K562 (cell line): ENCODE results near the gene MYO1D. TPM values are rescaled to one million over a fixed set of nuclear protein-coding genes. Genes with fewer than 3 reads are reported as not detected.

Source experiments
- AFF4 ChIP-seq: sonication (generic); formaldehyde crosslinking; IDR thresholded peaks from 2 replicates; pipeline ENCODE4 v1.8.0; 2023; ENCODE audit warnings: mild to moderate bottlenecking, missing genetic modification reagents
- ARNT ChIP-seq, 2 experiments: fragments of 450-650 bp; IDR thresholded peaks; 2 replicates each; pipeline ENCODE4 v1.6.1; 2016; ENCODE audit warnings: mild to moderate bottlenecking in 1 of 2
- BHLHE40 ChIP-seq: IDR thresholded peaks from 2 replicates; pipeline ENCODE4 v1.6.1; 2011; ENCODE audit warnings: low read length, improper control_type of control experiment
- EHMT2 ChIP-seq: fragments of 450-650 bp; IDR thresholded peaks from 2 replicates; pipeline ENCODE4 v1.6.1; 2018; ENCODE audit warnings: antibody characterized with exemption
- KHSRP ChIP-seq: fragments of 450-650 bp; IDR thresholded peaks from 2 replicates; pipeline ENCODE4 v1.6.1; 2017
- MCM5 ChIP-seq: fragments of 450-650 bp; IDR thresholded peaks from 2 replicates; pipeline ENCODE4 v1.6.1; 2016; ENCODE audit warnings: low read depth
- MEIS2 ChIP-seq: fragments of 450-650 bp; IDR thresholded peaks from 2 replicates; pipeline ENCODE4 v1.6.1; 2014; ENCODE audit warnings: mild to moderate bottlenecking; ENCODE audit not compliant: partially characterized antibody
- MTA2 ChIP-seq: fragments of 450-650 bp; IDR thresholded peaks from 2 replicates; pipeline ENCODE4 v1.6.1; 2016; ENCODE audit warnings: low read depth
- NCOA6 ChIP-seq: fragments of 450-650 bp; IDR thresholded peaks from 2 replicates; pipeline ENCODE4 v1.6.1; 2017; ENCODE audit warnings: mild to moderate bottlenecking
- NFXL1 ChIP-seq: fragments of 450-650 bp; formaldehyde crosslinking; IDR thresholded peaks from 2 replicates; pipeline ENCODE4 v1.4.0; 2021; ENCODE audit warnings: mild to moderate bottlenecking
- NR4A1 ChIP-seq, 2 experiments: fragments of 250-450 bp in 1 of 2; fragments of 450-650 bp in 1 of 2; sonication (Bioruptor Pico) in 1 of 2; IDR thresholded peaks; 2 replicates each; pipeline versions ENCODE4 v1.4.0 to v1.6.1; 2016 to 2020; ENCODE audit warnings: mild to moderate bottlenecking in 2 of 2, missing compliant biosample characterization in 1 of 2, missing genetic modification characterization in 1 of 2, moderate library complexity in 1 of 2
- PKNOX1 ChIP-seq: fragments of 450-650 bp; IDR thresholded peaks from 2 replicates; pipeline ENCODE4 v1.6.1; 2016
- POLR2G ChIP-seq: fragments of 200-400 bp; formaldehyde crosslinking; IDR thresholded peaks from 2 replicates; pipeline ENCODE4 v1.6.1; 2017; ENCODE audit warnings: low read depth, mild to moderate bottlenecking, antibody characterized with exemption, low read length, moderate library complexity
- PYGO2 ChIP-seq: fragments of 450-650 bp; IDR thresholded peaks from 2 replicates; pipeline ENCODE4 v1.6.1; 2016; ENCODE audit warnings: mild to moderate bottlenecking, missing genetic modification characterization, moderate library complexity, missing compliant biosample characterization
- STAT5B ChIP-seq: fragments of 250-450 bp; sonication (Bioruptor Pico); IDR thresholded peaks from 2 replicates; pipeline ENCODE4 v1.8.0; 2021; ENCODE audit warnings: mild to moderate bottlenecking, inconsistent platforms
- TAF7 ChIP-seq: fragments of 450-650 bp; IDR thresholded peaks from 2 replicates; pipeline ENCODE4 v1.6.1; 2016; ENCODE audit warnings: missing genetic modification characterization, missing compliant biosample characterization
- TBP ChIP-seq: optimal IDR thresholded peaks from 2 replicates; pipeline ENCODE3; 2011; ENCODE audit warnings: low read depth, low read length, improper control_type of control experiment
- U2AF1 ChIP-seq: fragments of 200-400 bp; formaldehyde crosslinking; optimal IDR thresholded peaks from 2 replicates; pipeline ENCODE3; 2017; ENCODE audit warnings: mild to moderate bottlenecking, low read depth, low read length, moderate library complexity
- XRCC5 ChIP-seq: fragments of 200-400 bp; formaldehyde crosslinking; IDR thresholded peaks from 2 replicates; pipeline ENCODE4 v1.6.1; 2017; ENCODE audit warnings: low read depth, mild to moderate bottlenecking, low read length
- ZC3H11A ChIP-seq: IDR thresholded peaks from 2 replicates; pipeline ENCODE4 v1.6.1; 2012; ENCODE audit warnings: low read depth, low read length, improper control_type of control experiment
- ZFP91 ChIP-seq: sonication (generic); formaldehyde crosslinking; IDR thresholded peaks from 2 replicates; pipeline ENCODE4 v1.8.0; 2022; ENCODE audit warnings: mild to moderate bottlenecking, missing genetic modification reagents
- ZNF121 ChIP-seq: sonication (generic); formaldehyde crosslinking; conservative IDR thresholded peaks from 2 replicates; pipeline ENCODE4 v1.8.0; 2022; ENCODE audit warnings: missing genetic modification reagents
- ZNF347 ChIP-seq: fragments of 450-650 bp; formaldehyde crosslinking; IDR thresholded peaks from 2 replicates; pipeline ENCODE4 v1.4.0; 2020; ENCODE audit warnings: low read depth, mild to moderate bottlenecking, moderate library complexity
- ZNF764 ChIP-seq: fragments of 250-450 bp; sonication (Bioruptor Pico); IDR thresholded peaks from 2 replicates; pipeline ENCODE4 v1.4.0; 2020; ENCODE audit warnings: low read depth, mild to moderate bottlenecking, moderate library complexity
- ZNF778 ChIP-seq: fragments of 450-650 bp; formaldehyde crosslinking; IDR thresholded peaks from 2 replicates; pipeline ENCODE4 v1.4.0; 2020; ENCODE audit warnings: mild to moderate bottlenecking, moderate library complexity
- ZZZ3 ChIP-seq: fragments of 450-650 bp; IDR thresholded peaks from 2 replicates; pipeline ENCODE4 v1.6.1; 2016; ENCODE audit warnings: antibody characterized with exemption, mild to moderate bottlenecking, moderate library complexity
- polyA plus RNA-seq, 8 experiments: library from polyadenylated mRNA; depleted of rRNA in 4 of 8; stranded (reverse) in 5 of 8; unstranded in 3 of 8; fragments of >200 nt; fragmentation: Nextera tagmentation in 2 of 8; fragmentation: Illumina TruSeq in 1 of 8; extraction: Ambion mirVana in 2 of 8; extraction: Trizol in 1 of 8; gene quantifications; 2 replicates each; pipeline versions ENCODE4 v1.2.1 to v1.2.3, GENCODE V29; 2011 to 2014; ENCODE audit warnings: inconsistent platforms in 1 of 8, missing spikeins in 1 of 8
- total RNA-seq, 7 experiments: library from RNA; depleted of rRNA in 6 of 7; stranded (reverse); fragments of >200 nt in 6 of 7; fragmentation: Illumina TruSeq in 2 of 7; extraction: Trizol in 2 of 7; gene quantifications; 2 replicates each; pipeline versions ENCODE4 v1.2.1 to v1.2.3, GENCODE V29; 2011 to 2021; ENCODE audit warnings: low replicate concordance in 1 of 7

Gene MYO1D
- total and polyA plus RNA-seq, 9 of the 15 experiments (the other 6 are each of a cell fraction or from before 2014, with no cell fraction given), result 2.1 to 71.2 (median 45.4) TPM

DNA sequence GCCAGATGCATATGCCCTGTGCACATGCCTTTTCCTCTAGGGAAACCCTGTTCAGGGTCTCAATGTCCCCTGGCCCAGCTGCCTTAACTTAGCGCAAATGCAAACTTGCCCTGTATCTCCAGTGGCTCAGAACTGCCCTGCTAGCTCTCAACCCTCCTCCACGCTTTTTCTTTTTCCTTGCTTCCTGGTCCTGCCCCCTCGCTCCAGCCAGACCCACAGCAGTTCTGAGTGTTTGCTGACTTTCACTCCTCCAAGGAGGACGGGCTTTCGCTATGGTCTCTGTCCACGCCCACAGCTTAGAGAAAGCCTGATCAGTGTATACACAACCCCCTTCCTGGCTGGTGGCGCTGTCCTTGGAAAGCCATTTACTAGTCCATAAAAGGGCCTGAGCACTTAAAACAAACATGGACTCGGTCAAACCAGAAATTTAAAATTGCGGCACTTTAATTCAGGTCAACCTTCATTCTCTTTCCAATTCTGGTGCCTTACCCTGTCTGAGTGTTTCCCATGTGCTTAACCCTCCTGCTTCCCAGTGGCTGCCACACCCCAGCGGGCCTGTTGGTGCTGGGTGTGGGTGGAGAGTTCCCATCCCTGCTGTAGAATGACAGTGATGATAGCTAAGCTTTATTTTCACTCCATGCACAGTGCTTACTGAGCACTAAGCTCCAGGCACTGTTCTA, 35.4 kb upstream of the MYO1D start (continued):
- no peak for TF ChIP-seq ZNF347 (CRISPR knock-in tag)
- TF ChIP-seq TAF7 (tag), result no peak
- TF ChIP-seq ARNT (IDR thresholded peaks at IDR 0.05), result no peak
- TF ChIP-seq MTA2, result no peak; the same call in 1 of the 2 replicates
- peak; percentile 64 for TF ChIP-seq TBP
- no peak for TF ChIP-seq KHSRP
- no peak for TF ChIP-seq MEIS2
- no peak for TF ChIP-seq NR4A1 (CRISPR knock-in tag; IDR thresholded peaks at IDR 0.05)
- TF ChIP-seq NR4A1 (tag; IDR thresholded peaks at IDR 0.05), result no peak
- TF ChIP-seq BHLHE40, result no peak
- no peak for TF ChIP-seq STAT5B (CRISPR knock-in tag)
- no peak for TF ChIP-seq ZFP91
- no peak for TF ChIP-seq ZC3H11A
- TF ChIP-seq NCOA6, result no peak
- TF ChIP-seq POLR2G, result no peak
- no peak for TF ChIP-seq ZZZ3
- no peak for TF ChIP-seq NFXL1 (CRISPR knock-in tag)
- TF ChIP-seq PYGO2 (tag), result no peak
- no peak for TF ChIP-seq AFF4 (CRISPR knock-in tag)
- TF ChIP-seq U2AF1, result no peak
- TF ChIP-seq PKNOX1, result no peak
- TF ChIP-seq ZNF764, result no peak
- TF ChIP-seq EHMT2, result no peak
- no peak for TF ChIP-seq MCM5
- no peak for TF ChIP-seq ZNF121
- no peak for TF ChIP-seq ZNF778
- TF ChIP-seq XRCC5, result no peak
